DMS 273 (cell line): ENCODE results near the gene MYT1.

Experiments
- DNase-seq: peaks from one replicate; lab custom pipeline; 2025; ENCODE audit not compliant: unreplicated experiment; lab: John Stamatoyannopoulos, UW

The MYT1 gene

DNA sequence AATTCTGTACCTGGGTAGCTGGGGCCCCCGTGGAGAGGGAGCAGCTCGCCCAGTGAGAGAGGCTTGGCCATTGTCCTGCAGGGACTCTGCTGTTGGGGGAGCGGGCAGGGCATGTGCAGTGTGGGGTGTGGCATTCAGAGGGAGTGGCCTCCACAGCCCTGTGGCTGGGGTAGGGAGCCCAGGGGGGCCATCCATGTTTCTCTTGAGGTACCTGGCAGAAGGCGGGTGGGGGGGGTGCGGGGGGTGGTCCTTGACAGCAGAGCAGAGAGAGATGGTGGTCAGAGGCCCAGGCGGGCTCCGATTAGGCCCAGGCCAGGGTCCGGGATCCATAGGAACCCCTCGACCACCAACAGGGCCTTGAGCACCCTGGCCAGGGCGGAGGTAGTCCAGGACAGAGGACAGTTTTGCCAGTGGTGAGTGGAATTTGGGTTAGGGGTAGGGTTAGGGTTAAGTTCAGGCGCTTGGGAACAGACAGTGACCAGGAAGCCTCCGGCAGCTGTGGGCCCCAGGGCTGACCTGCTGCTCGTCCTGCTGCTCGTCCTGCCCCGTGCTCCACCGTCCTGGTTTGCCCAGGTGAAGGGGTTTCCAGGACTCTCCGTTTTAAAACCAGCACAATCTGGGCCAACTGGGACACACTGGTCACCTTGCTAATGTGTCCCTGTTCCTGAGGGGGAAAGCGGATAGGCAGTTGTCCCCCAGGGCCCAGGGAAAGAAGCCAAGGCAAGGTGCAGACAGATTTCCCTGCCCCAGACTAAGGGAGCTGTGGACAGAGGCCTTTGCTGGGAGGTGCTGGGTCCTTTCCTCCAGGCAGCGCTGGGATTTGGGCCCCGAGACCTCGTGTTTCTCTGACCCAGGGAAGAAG is 24.8 kb upstream of the MYT1 start:
- DNase-seq: no peak

DNA sequence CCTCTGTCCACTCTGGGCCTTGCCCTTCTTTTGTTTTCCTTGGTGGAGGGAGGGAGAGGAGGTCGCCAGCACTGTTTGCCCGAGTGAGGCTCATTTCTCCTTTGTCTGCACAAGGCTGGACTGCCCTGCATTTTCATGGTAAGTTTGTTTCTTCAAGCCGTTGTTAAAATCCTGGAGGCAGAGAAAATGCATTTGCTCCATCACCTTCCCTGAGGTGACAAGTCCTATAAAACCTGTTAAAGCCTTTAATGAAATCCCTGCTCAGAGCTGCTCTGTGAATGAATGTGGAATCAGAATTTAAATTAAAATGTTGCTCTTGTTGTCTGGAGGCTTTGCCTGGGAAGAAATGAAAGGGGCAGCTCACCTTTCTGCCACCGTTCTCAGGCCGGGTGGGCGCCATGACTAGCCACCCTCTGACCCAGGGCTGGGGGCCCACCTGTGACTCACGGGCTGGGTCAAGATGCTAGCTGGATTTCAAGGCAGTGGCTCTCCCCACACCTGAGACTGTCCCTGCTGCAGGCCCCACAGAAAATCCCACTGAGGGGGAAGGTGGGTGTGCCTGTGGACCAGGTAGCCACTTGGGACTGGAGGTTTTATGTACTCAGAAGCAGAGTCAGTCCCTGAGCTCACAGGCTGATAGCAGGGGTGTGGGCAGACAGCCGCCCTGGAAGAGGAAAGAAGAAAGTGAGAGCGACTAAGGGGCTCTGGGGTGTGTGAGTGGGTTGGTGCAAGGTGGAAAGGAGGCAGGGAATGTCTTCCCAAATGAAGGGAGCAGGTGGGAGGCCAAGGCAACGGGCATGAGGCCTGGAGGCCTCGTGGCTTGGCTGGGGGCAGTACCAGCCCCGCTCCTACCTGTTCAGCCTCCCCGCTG is 24.0 kb upstream of the MYT1 start:
- no peak for DNase-seq

DNA sequence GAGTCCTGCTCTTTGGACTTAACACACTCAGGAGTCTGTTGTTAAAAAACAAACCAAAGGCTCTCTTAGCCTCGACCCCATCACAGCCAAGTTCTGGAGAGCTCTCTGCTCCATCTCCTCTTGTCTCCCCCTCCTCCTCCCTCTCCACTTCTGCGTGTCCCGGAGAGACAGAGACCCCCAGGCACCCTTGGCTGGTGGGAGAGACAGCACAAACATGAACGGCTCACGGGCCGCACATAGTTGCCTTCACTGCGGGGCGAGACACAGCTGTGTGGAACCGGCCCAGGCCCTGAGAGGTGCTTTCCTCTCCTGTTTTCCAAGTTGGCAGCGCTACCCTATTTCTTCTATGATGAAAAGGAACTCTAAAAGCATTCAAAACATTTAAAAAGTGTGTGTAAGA is 23.3 kb upstream of the MYT1 start:
- DNase-seq: no peak

DNA sequence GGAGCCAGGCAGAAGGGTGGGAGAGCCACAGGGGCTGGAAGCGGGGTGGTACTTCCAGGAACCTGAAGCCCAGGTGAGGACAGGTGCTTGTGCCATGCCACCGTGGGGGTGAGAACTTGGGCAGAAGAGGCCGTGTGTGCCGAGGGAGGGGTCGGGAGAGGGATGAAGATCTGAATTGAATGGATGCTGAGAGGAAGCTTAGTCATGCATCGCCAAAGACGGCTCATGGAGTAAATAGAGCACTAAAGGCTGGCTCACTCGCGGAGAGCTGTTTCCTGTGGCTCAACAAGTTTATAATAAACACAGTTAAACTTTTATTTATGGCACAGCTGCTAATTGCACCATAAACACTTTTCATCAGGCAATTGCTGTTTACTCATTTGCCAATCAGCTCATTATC is 21.7 kb upstream of the MYT1 start:
- DNase-seq: no peak

DNA sequence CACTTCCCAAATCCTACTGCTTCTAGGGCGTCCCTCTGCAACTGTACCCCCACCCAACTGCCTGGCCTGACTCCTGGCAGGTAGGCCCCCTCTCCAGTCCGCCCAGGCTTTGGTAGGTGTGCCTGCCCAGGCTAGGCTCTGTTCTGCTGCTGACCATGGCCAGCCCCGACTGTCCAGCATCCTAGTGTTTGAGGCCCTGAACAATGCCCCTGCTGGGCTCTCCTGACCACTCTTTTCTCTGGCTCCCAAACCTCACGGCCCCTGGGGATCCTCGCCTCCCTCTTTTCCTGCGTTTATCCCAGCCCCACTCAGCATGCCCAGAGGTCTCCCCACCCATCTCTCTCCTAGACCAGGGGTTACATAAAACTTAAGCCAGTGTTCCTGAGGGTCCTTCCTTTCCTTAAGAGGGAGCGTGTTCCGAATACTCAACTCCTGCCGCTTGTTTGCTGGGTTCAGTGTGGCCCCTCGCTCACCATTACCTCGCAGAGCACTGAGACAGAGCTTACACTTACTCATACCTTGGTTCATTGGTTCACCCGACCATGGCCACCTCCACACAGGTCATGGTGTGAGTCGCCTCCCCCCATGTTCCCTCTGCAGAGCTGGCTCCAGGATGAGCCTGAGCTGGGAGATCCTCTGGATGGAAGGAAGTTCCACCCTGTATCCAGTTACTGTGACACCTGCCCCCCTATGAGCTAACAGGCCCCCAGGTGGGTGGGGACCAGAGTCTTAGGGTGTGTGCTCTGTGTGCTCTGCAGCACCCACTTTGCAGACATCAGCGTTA is 21.0 kb upstream of the MYT1 start:
- no peak for DNase-seq

DNA sequence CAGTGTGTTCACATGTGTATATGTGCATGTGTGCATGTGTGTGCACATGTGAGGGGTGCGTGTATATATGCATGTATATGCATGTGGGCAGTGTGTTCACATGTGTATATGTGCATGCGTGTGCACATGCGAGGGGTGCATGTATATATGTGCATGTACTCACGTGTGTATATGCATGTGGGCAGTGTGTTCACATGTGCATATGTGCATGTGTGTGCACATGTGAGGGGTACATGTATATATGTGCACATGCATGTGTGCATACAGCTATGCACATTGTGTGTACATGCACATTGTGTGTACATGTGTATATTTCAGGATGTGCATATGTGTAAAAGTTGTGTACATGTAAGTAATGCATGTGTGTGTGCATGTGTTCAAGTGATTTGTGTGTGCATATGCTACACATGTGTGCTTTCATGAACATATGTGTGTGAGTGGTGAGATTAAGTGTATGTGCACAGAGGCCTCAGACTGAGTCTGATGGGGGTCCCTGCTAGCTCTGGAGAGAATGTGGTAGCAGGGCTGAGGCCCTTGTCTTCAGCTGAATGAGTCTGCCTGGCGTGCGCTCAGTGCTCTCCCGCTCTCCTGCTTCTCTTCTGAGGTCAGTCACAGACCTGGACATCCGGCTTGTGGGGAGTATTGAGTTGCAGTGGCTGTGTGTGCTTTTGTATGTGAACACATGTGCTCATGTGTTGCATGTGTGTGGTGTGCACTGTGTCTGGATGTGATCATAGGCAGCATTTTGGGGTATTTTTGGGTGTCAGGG is 19.9 kb upstream of the MYT1 start:
- no peak for DNase-seq

DNA sequence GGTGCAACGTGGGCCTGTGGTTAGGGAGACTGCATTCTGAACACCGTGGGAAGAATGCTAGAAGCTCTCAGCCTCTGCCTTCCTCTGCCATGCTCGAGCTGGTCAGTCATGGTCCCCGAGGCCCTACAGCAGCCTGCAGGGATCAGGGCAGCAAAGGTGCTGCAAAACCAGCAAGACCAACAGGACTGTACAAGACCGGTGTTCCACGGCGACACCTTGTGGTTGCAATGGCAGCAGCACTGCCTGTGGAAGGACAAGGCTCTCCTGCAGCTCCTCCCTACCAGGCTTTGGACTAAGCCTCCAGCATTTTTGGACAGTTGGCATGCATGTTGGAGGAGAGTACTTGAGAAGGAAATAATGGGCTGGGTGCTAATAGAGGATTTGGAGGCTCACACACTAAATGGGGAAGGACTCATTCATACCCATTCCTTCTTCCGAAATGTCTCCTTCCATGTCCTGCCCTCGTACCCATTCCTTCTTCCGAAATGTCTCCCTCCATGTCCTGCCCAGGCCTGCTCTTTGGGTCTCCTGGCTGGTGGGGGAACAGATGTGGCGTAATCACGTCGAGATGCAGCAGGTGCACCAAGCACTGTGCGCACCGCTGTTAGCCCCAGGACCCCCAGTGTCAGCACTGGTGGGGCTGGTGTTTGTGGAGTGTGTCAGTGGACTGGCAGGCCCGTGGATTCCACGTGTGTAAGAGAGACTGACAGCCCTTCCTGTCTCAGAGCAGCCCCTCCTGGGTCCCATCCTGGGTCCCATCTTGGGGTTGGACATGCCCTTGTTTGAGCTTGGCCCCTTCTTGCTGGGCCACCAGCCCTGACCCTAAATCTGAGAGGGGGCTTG is 18.6 kb upstream of the MYT1 start:
- peak; percentile 31 for DNase-seq

DNA sequence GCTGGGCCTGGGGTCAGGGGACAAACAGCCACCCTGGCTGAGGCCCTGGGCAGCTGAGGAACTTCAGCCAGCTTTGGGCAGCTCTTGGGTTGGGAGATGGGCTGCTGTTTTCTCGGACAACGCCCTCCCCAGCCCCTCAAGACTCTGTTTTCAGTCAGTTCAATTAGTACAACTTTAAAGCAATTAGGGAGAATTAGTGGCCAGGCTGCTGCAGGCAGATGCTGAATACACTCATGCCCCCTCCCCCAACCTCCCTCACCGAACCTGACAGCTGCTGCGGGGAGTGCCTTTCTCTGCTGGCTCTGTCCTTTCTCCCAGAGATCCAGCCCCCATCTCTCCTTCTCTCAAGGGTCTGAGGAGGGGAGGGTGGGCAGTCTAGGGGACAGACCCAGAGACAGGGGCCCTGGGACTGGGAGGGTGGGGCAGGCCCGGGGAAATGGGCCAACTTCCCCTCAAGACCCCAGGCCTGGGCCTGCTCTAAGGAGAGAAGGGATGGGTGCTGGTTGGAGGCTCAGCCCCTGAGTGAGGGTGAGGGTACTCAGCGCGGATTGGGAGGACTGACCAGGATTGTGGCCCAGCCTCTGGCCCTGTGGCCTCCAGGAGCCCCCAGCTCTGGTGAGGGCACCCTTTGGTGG is 17.8 kb upstream of the MYT1 start:
- peak; percentile 81 for DNase-seq

DNA sequence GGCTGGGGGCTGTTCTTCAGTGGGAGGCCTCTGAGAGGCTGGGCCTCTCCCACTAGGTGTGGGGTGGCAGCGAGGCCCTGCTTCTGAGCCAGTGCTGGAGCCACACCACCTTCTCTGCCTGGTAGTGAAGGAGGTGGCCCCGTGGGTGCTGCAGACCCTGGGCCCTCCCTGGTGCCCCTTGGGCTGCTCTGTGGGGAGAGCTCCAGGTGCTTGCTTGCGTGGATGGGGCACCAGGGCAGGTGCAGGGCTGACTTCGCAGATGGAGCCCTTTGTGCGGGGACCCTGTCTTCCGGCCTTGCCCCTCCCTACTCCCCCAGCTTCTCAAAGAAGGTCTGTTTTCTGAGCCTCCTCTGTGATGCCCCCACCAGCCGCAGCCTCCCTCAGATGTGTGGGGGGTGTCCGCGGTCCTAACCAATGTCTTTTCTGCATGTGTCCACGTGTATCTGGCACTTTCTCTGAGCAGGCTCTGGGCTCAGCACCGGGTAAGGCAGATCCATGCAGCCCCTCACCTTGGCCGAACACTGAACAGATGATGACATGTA is 17.2 kb upstream of the MYT1 start:
- DNase-seq: no peak

DNA sequence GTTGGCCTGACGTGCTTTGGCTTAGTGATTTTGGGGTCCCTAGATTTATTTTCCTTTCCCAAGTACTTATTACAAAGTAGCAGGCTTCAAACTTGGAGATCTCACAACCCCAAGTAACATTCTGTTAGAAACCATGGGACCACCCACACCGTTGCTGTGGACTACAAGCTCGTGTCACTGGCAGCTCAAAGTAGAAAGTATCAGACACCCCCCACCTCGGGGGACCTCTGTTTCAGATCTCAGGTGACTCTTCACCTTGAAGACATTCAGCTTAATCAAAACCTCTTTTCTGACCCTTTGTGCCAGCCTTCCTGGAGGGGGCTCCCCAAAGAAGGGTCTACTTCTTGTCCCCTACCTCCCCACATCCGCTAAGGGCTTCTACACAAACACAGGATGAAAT is 15.7 kb upstream of the MYT1 start:
- DNase-seq: no peak

DNA sequence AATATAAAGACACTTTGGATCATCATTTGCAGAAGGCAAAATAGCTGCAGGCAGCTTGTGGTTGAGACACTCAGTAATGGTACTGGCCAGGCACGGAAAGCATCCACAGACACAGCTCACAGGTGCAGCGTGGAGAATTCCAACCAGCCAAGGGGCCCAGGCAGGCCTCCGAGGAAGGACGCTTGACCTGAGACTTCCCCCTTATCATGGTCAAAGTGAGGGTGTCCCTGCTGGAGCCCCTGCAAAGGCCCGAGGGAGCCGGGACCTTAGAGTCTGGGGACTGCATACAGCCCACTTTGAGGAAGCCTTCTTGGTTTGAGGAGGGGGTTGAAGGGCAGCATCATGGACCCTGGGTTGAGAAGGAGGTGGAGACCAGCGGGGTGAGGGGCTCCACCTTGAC is 15.1 kb upstream of the MYT1 start:
- DNase-seq: no peak

DNA sequence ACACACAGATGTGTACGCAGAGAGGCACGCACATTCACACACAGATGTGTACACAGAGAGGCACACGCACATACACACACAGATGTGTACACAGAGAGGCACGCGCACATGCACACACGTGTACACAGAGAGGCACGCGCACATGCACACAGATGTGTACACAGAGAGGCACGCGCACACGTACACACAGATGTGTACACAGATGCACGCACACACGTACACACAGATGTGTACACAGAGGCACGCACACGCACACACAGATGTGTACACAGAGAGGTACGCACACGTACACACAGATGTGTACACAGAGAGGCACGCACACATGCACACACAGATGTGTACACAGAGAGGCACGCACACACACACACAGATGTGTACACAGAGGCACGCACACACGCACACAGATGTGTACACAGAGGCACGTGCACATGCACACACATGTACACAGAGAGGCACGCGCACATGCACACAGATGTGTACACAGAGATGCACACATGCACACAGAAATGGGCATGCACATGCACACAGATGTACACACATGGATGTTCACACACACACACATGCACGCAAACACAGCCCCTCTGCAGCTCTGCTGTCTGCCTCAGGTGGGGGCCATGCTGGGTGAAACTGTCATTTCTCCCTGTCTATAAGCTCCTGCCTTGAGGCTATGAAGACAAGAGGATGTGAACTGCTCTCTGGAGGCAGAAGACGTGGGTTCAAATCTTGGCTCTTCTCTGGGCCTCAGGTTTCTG is 14.3 kb upstream of the MYT1 start:
- DNase-seq: no peak

DNA sequence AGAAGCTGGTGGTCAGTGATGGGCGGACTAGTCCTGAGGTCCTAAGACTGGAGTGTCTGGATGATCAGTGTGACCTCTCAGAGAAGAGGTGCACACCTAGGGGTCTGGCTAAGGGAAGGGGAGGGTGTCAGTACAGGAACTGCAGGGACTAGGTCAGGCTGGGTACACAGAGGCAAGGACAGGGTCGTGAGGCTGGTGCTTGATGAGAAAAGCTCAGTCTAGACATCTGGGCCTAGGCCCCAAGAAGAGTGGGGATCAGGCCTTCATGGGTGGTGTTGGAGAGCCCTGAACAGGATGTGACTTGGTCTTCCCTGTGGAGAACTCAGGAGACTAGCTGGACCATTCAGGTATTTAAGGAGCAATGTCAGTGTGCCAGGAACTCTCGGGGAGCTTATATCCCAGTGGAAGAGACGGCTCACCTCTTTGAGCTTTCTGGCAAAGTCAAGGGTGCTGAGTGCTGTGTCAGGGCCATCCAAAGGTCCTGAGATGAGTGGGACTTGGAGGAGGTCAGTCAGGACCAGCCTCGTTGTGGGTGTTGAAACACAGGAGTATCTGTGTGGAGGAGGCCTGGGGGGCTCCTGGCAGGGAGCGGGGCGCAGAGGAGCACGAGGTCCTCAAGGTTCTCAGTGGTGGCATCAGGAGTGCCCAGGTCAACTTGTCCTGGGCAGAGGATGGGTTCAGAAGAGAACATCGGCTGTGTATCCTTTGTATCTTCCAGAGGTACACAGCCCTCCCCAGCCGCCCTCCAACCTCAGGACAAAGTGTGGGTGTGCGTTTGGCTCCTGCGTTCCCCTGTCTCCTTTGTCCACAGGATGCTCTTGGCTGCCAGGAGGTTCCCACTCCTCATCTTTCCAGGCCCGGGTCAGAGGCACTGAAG is 13.3 kb upstream of the MYT1 start:
- no peak for DNase-seq

DNA sequence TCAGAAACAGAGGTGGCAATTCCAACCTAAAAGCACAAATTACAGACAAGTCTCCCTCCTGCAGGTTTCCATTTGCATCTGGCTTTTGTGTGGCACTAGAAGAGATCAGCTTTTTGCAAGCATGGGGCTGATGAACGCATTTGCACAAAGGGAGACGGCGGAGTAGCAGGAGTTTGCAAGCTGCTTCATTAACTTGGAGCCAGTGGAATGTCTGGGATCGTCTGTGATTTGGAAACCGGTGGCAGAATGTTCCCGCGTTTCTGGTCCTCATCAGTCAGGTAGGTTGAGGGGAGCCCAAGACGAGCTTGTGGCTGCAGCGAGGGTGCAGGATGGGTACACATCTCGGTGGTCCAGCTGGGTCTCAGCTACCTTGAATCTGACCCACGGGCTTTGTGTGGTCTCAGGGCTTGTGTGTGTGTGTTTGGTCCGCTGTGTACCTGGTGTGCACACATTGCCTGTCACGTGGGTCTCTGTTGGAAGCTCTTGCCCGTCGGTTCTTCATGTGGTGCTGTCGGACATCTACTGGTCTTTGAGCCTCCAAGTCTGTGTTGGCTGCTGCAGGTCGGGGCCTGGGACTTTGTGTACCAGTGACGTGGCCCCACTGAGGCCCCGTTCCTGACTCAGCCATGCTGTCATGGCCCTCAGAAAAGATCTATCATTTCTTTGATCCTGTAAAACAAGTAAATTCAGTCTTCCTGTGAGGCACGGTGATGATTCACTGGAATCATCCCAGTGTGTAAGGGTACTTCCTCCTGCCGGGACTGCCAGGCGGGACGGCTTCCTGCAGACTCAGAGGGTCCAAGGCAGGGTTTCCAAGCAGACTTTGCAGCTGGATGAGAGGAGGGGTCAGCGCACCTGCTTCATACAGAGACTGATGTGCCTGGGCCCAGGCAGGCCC is 12.4 kb upstream of the MYT1 start:
- DNase-seq: no peak

DNA sequence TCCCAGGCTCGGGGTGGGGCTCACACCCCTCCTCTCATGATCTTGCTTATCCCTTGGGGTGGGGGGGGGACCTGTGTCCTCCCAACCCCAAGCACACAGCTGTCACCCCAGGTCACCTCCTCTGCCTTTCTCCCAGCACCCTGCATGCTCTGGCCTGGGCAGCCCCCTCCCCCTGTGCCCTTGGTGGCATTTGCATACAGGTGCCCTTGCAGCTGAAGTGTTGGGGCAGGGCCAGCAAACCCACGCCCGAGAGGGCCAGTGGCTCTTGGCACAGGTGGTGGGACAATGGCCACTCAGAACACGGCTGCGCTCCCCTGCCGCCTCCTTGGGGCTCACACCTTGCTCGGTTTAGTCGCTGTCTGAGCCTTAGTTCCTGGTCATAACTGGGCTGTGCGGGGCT is 11.3 kb upstream of the MYT1 start:
- DNase-seq: no peak

DNA sequence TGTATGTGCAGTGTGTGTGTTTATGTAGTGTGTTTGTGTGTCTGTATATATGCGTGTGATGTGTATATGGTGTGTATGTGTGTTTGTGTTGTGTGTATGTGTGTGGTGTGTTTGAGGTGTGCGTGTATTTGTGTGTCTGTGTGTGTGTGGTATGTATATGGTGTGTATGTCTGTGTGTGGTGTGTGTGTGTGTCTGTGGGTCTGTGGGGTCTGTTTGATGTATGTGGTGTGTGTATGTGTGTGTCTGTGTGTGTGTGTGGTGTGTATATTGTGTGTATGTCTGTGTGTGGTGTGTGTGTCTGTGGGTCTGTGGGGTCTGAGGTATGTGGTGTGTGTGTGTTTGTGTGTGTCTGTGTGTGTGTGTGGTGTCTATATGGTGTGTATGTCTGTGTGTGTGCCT is 10.8 kb upstream of the MYT1 start:
- DNase-seq: no peak
